Smooth muscle cell (in vitro differentiated cells): ENCODE measurements around the gene DEFB129. TPM values are rescaled to one million over a fixed set of nuclear protein-coding genes. Genes with fewer than 3 reads are reported as not detected.

ENCODE experiments used
- DNase-seq: peaks from one replicate; lab custom pipeline; 2025; ENCODE audit not compliant: unreplicated experiment; lab: John Stamatoyannopoulos, UW
- H2AFZ ChIP-seq: fragments of 200-600 bp; sonication (generic); 2 replicates; pipeline ENCODE4 v1.6.0; 2016; ENCODE audit warnings: antibody characterized with exemption, low read depth, mild to moderate bottlenecking
- H3F3A ChIP-seq: fragments of 200-600 bp; sonication (generic); 2 replicates; pipeline ENCODE4 v1.6.0; 2017; ENCODE audit warnings: antibody characterized with exemption, low read depth
- H3K27ac ChIP-seq: fragments of 200-600 bp; sonication (generic); 2 replicates; pipeline ENCODE4 v1.5.1; 2016; ENCODE audit warnings: low read depth, mild to moderate bottlenecking
- H3K27me3 ChIP-seq: fragments of 200-600 bp; sonication (generic); 2 replicates; pipeline ENCODE4 v1.6.1; 2016; ENCODE audit warnings: low read depth, mild to moderate bottlenecking
- H3K36me3 ChIP-seq: fragments of 200-600 bp; sonication (generic); 2 replicates; pipeline ENCODE4 v1.5.1; 2016; ENCODE audit warnings: low read depth
- H3K4me1 ChIP-seq: fragments of 200-600 bp; sonication (generic); 2 replicates; pipeline ENCODE4 v1.5.1; 2016; ENCODE audit warnings: low read depth
- H3K4me2 ChIP-seq: fragments of 200-600 bp; sonication (generic); 2 replicates; pipeline ENCODE4 v1.6.0; 2016; ENCODE audit warnings: mild to moderate bottlenecking
- H3K4me3 ChIP-seq: fragments of 200-600 bp; sonication (generic); 2 replicates; pipeline ENCODE4 v1.5.1; 2016; ENCODE audit warnings: mild to moderate bottlenecking
- H3K79me2 ChIP-seq: fragments of 200-600 bp; sonication (generic); 2 replicates; pipeline ENCODE4 v1.6.0; 2016; ENCODE audit warnings: low read depth, mild to moderate bottlenecking
- H3K9ac ChIP-seq: fragments of 200-600 bp; sonication (generic); 2 replicates; pipeline ENCODE4 v1.6.0; 2016; ENCODE audit warnings: low read depth
- H3K9me3 ChIP-seq: fragments of 200-600 bp; sonication (generic); replicated peaks from 2 replicates; pipeline ENCODE4 v1.5.1; 2016; ENCODE audit warnings: low read depth
- H4K20me1 ChIP-seq: fragments of 200-600 bp; sonication (generic); 2 replicates; pipeline ENCODE4 v1.6.0; 2016; ENCODE audit warnings: low read depth
- CTCF ChIP-seq: fragments of 200-600 bp; sonication (generic); IDR thresholded peaks from 2 replicates; pipeline ENCODE4 v1.5.1; 2017; ENCODE audit warnings: borderline replicate concordance, mild to moderate bottlenecking, antibody characterized with exemption; ENCODE audit not compliant: insufficient read depth, poor library complexity, severe bottlenecking
- WGBS: methylation state at CpG from one replicate; pipeline ENCODE4 v1.1.7; 2016; ENCODE audit warnings: low lambda C conversion rate; 5-methylcytosine and 5-hydroxymethylcytosine counted together
- polyA plus RNA-seq: library from polyadenylated mRNA; unstranded; fragments of >200 nt; fragmentation: Nextera tagmentation; extraction: Ambion mirVana; gene quantifications from 2 replicates; pipeline ENCODE4 v1.2.1, GENCODE V29; 2016
- total RNA-seq: library from RNA; depleted of rRNA; stranded (reverse); fragments of >200 nt; gene quantifications from 2 replicates; pipeline ENCODE4 v1.2.3, GENCODE V29; 2014

DEFB129 gene
- total and polyA plus RNA-seq, 2 experiments from 2014 or later = not detected

GRCh38 chr20:210809-211502 lies 16.1 kb upstream of the DEFB129 start:
- no peaks in the 10 kb centered on the region for H3F3A ChIP-seq
- no peak overlapping the region for H2AFZ ChIP-seq
- no peak overlapping the region for H3K4me3 ChIP-seq
- H3K36me3 ChIP-seq = no peaks in the 10 kb centered on the region
- H3K9me3 ChIP-seq = no peaks in the 10 kb centered on the region
- no peak for TF ChIP-seq CTCF
- H3K79me2 ChIP-seq = no peaks in the 10 kb centered on the region
- H3K4me2 ChIP-seq = no peak overlapping the region
- DNase-seq = no peak
- H3K9ac ChIP-seq = no peak overlapping the region
- no peaks in the 10 kb centered on the region for H3K4me1 ChIP-seq
- no peaks in the 10 kb centered on the region for H4K20me1 ChIP-seq
- 53% methylated on average over 7 of the region's 7 CpGs for WGBS
- peaks cover 7% of the 10 kb centered on the region for H3K27me3 ChIP-seq
- H3K27ac ChIP-seq = no peak overlapping the region

DNA sequence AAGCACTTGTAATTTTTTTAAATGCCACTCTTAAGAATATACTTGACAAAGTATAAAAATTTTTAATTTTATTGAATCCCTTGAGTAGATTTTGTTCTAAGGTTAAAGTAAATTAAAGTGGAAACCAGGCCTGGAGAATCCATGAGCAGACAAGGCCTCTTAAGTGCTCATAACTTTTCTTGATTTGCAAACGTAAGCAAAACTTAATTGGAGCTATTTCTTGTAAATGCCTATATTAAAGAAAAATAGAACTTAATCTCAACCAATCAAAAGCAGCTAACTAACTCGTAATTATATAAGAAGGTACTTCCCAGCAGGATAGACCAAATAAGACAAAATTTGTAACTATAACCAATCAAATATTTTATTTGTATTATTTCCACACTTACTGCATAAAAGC lies 12.7 kb upstream of the DEFB129 start:
- WGBS = 77% methylated on average over 2 of the region's 2 CpGs
- Histone ChIP-seq H3K4me2 (no peak overlapping the region), H2AFZ (no peak overlapping the region), H3K4me1 (no peaks in the 10 kb centered on the region), H3K9me3 (no peaks in the 10 kb centered on the region), H3K36me3 (no peaks in the 10 kb centered on the region), H4K20me1 (no peaks in the 10 kb centered on the region), H3K27ac (no peak overlapping the region), H3K9ac (no peak overlapping the region), H3K27me3 (peaks cover 7% of the 10 kb centered on the region), H3K79me2 (no peaks in the 10 kb centered on the region), H3F3A (no peaks in the 10 kb centered on the region), H3K4me3 (no peak overlapping the region)
- TF ChIP-seq CTCF = no peak
- DNase-seq = no peak

GRCh38 chr20:215796-216195 lies 11.3 kb upstream of the DEFB129 start:
- H3K79me2 ChIP-seq = no peaks in the 10 kb centered on the region
- no peaks in the 10 kb centered on the region for H3F3A ChIP-seq
- peaks cover 19% of the 10 kb centered on the region for H3K27me3 ChIP-seq
- no peak overlapping the region for H3K4me2 ChIP-seq
- 63% methylated on average over 1 of the region's 1 CpG for WGBS
- H3K9ac ChIP-seq = no peak overlapping the region
- no peaks in the 10 kb centered on the region for H3K4me1 ChIP-seq
- H3K27ac ChIP-seq = no peak overlapping the region
- H3K4me3 ChIP-seq = no peak overlapping the region
- no peak overlapping the region for H2AFZ ChIP-seq
- no peaks in the 10 kb centered on the region for H3K9me3 ChIP-seq
- H3K36me3 ChIP-seq = no peaks in the 10 kb centered on the region
- no peak for DNase-seq
- no peak for TF ChIP-seq CTCF
- no peaks in the 10 kb centered on the region for H4K20me1 ChIP-seq

- WGBS = 86% methylated on average over 1 of the region's 1 CpG
- DNase-seq = no peak
- Histone ChIP-seq H3K9me3 (no peaks in the 10 kb centered on the region), H3K36me3 (no peaks in the 10 kb centered on the region), H3K27ac (no peak overlapping the region), H3K9ac (no peak overlapping the region), H3K4me1 (no peaks in the 10 kb centered on the region), H3K4me2 (no peak overlapping the region), H2AFZ (no peak overlapping the region), H3F3A (no peaks in the 10 kb centered on the region), H3K79me2 (no peaks in the 10 kb centered on the region), H3K27me3 (peaks cover 28% of the 10 kb centered on the region), H3K4me3 (no peak overlapping the region), H4K20me1 (no peaks in the 10 kb centered on the region)
- TF ChIP-seq CTCF = no peak
Observed at GRCh38 chr20:217266-217665, 9.8 kb upstream of the DEFB129 start.
